Esophagus squamous epithelium (tissue), 5 donors: ENCODE results near the gene CDK6. TPM values are rescaled to one million over a fixed set of nuclear protein-coding genes. Genes with fewer than 3 reads are reported as not detected.

ENCODE experiments used
- DNase-seq: peaks from one replicate; lab custom pipeline; 2025; lab: John Stamatoyannopoulos, UW
- H3K27ac ChIP-seq, 4 donors: fragments of 200-600 bp; sonication (generic); one replicate each; pipeline ENCODE4 v1.5.1; 2016 to 2019; ENCODE audit warnings: mild to moderate bottlenecking in 1 of 4
- H3K27me3 ChIP-seq, 4 donors: fragments of 200-600 bp; sonication (generic); 1 replicate in 3 of 4; 2 replicates in 1 of 4; pipeline versions ENCODE4 v1.5.1 to v1.6.0; 2017 to 2021; ENCODE audit warnings: antibody characterized with exemption in 1 of 4
- H3K36me3 ChIP-seq, 3 donors: fragments of 200-600 bp; sonication (generic); one replicate each; pipeline ENCODE4 v1.5.1; 2016 to 2019
- H3K4me1 ChIP-seq, 3 donors: fragments of 200-600 bp; sonication (generic); one replicate each; pipeline ENCODE4 v1.5.1; 2017 to 2019
- H3K4me3 ChIP-seq, 4 donors: fragments of 200-600 bp; sonication (generic); 1 replicate in 3 of 4; 2 replicates in 1 of 4; pipeline ENCODE4 v1.5.1; 2016 to 2019; ENCODE audit warnings: mild to moderate bottlenecking in 2 of 4, moderate library complexity in 1 of 4
- H3K9me3 ChIP-seq, 3 donors: fragments of 200-600 bp; sonication (generic); one replicate each; pipeline ENCODE4 v1.5.1; 2016 to 2019
- POLR2A ChIP-seq, 4 donors: fragments of 450-650 bp; IDR thresholded peaks; one replicate each; pipeline ENCODE4 v1.6.1; 2017; ENCODE audit warnings: antibody characterized with exemption in 4 of 4, mild to moderate bottlenecking in 4 of 4, moderate library complexity in 3 of 4
- WGBS, 2 donors: methylation state at CpG; one replicate each; pipeline ENCODE4 v1.1.5; 2018; 5-methylcytosine and 5-hydroxymethylcytosine counted together
- intact Hi-C: fragments of 100-400 bp; cut with DNase I; formaldehyde crosslinking; loops from one replicate; pipeline ENCODE4 v1.15.0; 2022
- total RNA-seq, 4 donors: library from RNA; depleted of rRNA; stranded (reverse); fragments of >200 nt; gene quantifications; one replicate each; pipeline ENCODE4 v1.1.0, GENCODE V29; 2016
- TF ChIP-seq, protein P1 (sequence below), 6 experiments: fragments of 450-650 bp in 4 of 6; fragments of 200-600 bp in 2 of 6; sonication (generic) in 2 of 6; IDR thresholded peaks; one replicate each; pipeline ENCODE4 v1.5.1; 2016 to 2019; ENCODE audit warnings: antibody characterized with exemption in 6 of 6, mild to moderate bottlenecking in 4 of 6, moderate library complexity in 4 of 6
- donor health status: DM: yes; HTN: yes; CAD: no.

The CDK6 gene
- total RNA-seq, 4 donors from 2014 or later: 15.6 to 59.2 (median 32.4) TPM

DNA sequence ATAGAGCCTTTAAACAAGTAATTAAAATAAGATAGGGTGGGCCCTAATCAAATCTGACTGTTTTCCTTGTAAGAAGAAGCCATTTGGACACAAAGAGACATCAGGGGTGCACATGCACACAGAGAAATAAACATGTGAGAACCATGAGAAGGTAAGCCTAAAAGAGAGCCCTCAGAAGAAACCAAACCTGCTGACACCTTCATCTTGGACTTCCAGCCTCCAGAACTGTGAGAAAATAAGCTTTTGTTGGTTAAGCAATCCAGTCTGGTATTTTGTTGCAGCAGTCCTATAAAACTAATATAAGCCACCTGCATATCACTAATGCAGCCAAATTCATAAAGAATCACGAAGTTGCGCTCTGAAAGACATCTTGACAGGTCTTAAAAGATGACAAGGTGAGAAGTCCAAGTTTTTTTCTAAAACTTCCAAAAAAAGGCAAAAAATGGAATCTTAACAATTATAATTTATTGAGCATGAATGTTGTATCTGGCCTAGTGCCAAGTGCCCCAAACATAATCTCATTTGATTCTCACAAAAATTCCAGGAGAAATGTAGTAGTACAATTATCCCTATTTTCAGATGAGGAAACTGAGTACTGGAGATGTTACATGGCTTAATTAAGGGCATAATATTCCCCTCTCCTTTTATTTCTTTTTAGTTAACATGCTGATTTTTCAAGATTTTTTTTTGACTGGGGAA, 211.9 kb downstream of the CDK6 start:
- Histone ChIP-seq H3K9me3 (no peaks in the 10 kb centered on the region), H3K36me3 (no peaks in the 10 kb centered on the region), H3K4me1 (peaks cover 4 to 31% (median 19%) of the 10 kb centered on the region in 3 donors), H3K27ac (peak overlapping the region in 1 of 4 donors; percentile 51), H3K4me3 (no peak overlapping the region), H3K27me3 (no peaks in the 10 kb centered on the region)
- WGBS, 2 donors: 97 to 100% methylated on average over 2 of the region's 2 CpGs
- TF ChIP-seq, protein P1, sequence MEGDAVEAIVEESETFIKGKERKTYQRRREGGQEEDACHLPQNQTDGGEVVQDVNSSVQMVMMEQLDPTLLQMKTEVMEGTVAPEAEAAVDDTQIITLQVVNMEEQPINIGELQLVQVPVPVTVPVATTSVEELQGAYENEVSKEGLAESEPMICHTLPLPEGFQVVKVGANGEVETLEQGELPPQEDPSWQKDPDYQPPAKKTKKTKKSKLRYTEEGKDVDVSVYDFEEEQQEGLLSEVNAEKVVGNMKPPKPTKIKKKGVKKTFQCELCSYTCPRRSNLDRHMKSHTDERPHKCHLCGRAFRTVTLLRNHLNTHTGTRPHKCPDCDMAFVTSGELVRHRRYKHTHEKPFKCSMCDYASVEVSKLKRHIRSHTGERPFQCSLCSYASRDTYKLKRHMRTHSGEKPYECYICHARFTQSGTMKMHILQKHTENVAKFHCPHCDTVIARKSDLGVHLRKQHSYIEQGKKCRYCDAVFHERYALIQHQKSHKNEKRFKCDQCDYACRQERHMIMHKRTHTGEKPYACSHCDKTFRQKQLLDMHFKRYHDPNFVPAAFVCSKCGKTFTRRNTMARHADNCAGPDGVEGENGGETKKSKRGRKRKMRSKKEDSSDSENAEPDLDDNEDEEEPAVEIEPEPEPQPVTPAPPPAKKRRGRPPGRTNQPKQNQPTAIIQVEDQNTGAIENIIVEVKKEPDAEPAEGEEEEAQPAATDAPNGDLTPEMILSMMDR (IDR thresholded peaks at IDR 0.05): no peak
- no peak for TF ChIP-seq POLR2A (IDR thresholded peaks at IDR 0.05)
- intact Hi-C loops: loop anchor here (5.0 kb wide), 1 partner anchor 208 kb away; no protein-coding TSS in a partner anchor
- no peak for DNase-seq

DNA sequence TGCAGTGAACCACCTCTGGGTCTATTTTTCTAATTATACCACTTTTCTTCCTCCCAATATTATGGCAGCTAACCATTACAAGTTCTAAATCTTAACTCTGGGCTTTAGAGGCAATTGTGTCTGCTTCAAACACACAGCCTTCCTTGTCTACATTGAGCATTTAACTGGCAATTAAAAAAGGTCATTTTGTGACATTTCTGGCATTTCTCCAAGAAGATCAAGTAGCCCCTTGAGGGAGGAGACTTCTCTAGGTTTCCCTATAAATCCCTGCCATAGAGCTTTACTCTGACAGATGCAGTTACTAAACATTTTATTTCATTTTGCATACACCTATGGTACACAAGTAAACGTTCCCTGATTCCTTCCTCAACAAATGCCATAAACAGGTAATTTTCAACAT, 212.8 kb downstream of the CDK6 start:
- H3K4me1 ChIP-seq: peaks cover 4 to 31% (median 19%) of the 10 kb centered on the region in 3 donors
- DNase-seq: no peak
- 95 to 100% methylated on average over 1 of the region's 1 CpG for WGBS, 2 donors
- no peaks in the 10 kb centered on the region for H3K9me3 ChIP-seq
- no peaks in the 10 kb centered on the region for H3K27me3 ChIP-seq
- TF ChIP-seq, protein P1 (IDR thresholded peaks at IDR 0.05): no peak
- no peak for TF ChIP-seq POLR2A (IDR thresholded peaks at IDR 0.05)
- H3K27ac ChIP-seq: no peak overlapping the region
- no peak overlapping the region for H3K4me3 ChIP-seq
- no peaks in the 10 kb centered on the region for H3K36me3 ChIP-seq
- intact Hi-C loops: loop anchor here (5.0 kb wide), 1 partner anchor 209 kb away; no protein-coding TSS in a partner anchor

DNA sequence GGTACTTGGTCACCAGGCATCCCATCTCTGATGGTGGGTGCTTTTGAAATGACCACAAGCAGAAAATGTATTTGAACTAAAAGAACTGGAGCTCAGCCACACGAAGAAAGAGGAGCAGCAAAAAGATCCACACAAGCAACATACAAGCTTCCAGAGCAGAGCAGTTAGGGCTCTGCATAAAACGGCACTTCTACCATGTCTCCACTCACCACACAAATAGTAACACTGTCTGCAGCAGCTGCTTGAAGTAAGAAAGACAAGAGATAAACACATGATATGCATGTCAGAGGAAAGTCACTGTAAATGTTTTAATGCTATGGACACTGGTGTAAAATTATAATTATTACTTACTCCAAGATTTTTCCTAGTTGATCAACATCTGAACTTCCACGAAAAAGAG, 213.7 kb downstream of the CDK6 start:
- DNase-seq: no peak
- intact Hi-C loops: loop anchor here (5.0 kb wide), 1 partner anchor 210 kb away; no protein-coding TSS in a partner anchor
- Histone ChIP-seq H3K27me3 (no peaks in the 10 kb centered on the region), H3K9me3 (no peaks in the 10 kb centered on the region), H3K36me3 (peaks cover 0 to 6% (median 0%) of the 10 kb centered on the region in 3 donors), H3K27ac (no peak overlapping the region), H3K4me1 (peaks cover 4 to 31% (median 19%) of the 10 kb centered on the region in 3 donors), H3K4me3 (no peak overlapping the region)
- no peak for TF ChIP-seq POLR2A (IDR thresholded peaks at IDR 0.05)
- TF ChIP-seq, protein P1 (IDR thresholded peaks at IDR 0.05): no peak
- 78 to 82% methylated on average over 3 of the region's 3 CpGs for WGBS, 2 donors

DNA sequence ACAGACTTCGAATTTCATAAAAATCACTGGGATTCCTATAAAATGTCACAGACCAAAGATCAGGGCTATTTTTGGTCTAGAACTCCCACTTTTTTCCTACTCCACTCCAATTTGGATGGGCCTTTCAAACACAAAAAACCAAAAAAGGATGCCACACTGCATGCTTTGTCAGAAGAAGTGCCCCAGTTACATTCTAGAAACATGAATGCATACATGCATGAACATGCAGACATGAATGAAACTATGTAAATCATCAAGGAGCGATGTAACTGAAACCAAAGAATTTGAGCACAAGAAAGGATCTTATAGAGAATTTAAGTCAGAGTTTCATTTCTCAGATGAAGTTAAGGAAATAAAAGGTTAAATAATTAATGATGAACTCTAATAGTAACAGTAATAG, 214.3 kb downstream of the CDK6 start:
- 32 to 34% methylated on average over 2 of the region's 2 CpGs for WGBS, 2 donors
- intact Hi-C loops: loop anchor here (5.0 kb wide), 1 partner anchor 210 kb away; no protein-coding TSS in a partner anchor
- peaks cover 0 to 12% (median 0%) of the 10 kb centered on the region in 3 donors for H3K36me3 ChIP-seq
- H3K27ac ChIP-seq: peak overlapping the region in 1 of 4 donors; percentile 58
- no peaks in the 10 kb centered on the region for H3K27me3 ChIP-seq
- H3K9me3 ChIP-seq: no peaks in the 10 kb centered on the region
- peaks cover 4 to 31% (median 19%) of the 10 kb centered on the region in 3 donors for H3K4me1 ChIP-seq
- no peak overlapping the region for H3K4me3 ChIP-seq
- no peak for DNase-seq
- TF ChIP-seq, protein P1 (IDR thresholded peaks at IDR 0.05): no peak
- TF ChIP-seq POLR2A (IDR thresholded peaks at IDR 0.05): no peak

GRCh38 chr7:92621561-92622023, 214.8 kb downstream of the CDK6 start:
- no peak overlapping the region for H3K4me3 ChIP-seq
- WGBS, 2 donors: 56 to 59% methylated on average over 2 of the region's 2 CpGs
- intact Hi-C loops: loop anchor here (5.0 kb wide), 1 partner anchor 211 kb away; no protein-coding TSS in a partner anchor
- TF ChIP-seq POLR2A (IDR thresholded peaks at IDR 0.05): no peak
- TF ChIP-seq, protein P1 (IDR thresholded peaks at IDR 0.05): no peak
- no peaks in the 10 kb centered on the region for H3K9me3 ChIP-seq
- H3K4me1 ChIP-seq: peaks cover 4 to 31% (median 19%) of the 10 kb centered on the region in 3 donors
- H3K27ac ChIP-seq: peak overlapping the region; percentile 29 to 69 (median 52)
- no peaks in the 10 kb centered on the region for H3K27me3 ChIP-seq
- no peak for DNase-seq
- H3K36me3 ChIP-seq: peaks cover 0 to 17% (median 0%) of the 10 kb centered on the region in 3 donors
